ENCODE results near the gene DCLRE1B. TPM values are rescaled to one million over a fixed set of nuclear protein-coding genes. Genes with fewer than 3 reads are reported as not detected.

DCLRE1B gene
- polyA plus RNA-seq, 4 donors: 0.45 to 5.8 (median 3.2) TPM

- Histone ChIP-seq H3K4me1 (ENCODE audit: control insufficient read depth in 3 of 3, insufficient read depth in 2 of 3, low read depth in 1 of 3, low read length in 2 of 3) (peaks cover 5 to 14% (median 9%) of the 10 kb centered on the region in 3 donors), H3K27me3 (ENCODE audit: control insufficient read depth in 3 of 3, insufficient read depth in 3 of 3, low read length in 3 of 3) (no peaks in the 10 kb centered on the region), H3K4me3 (ENCODE audit: low read depth in 1 of 3, low read length in 3 of 3) (no peak overlapping the region), H3K9me3 (ENCODE audit: control insufficient read depth in 2 of 2, insufficient read depth in 1 of 2, low read depth in 1 of 2, low read length in 1 of 2) (no peaks in the 10 kb centered on the region), H3K36me3 (ENCODE audit: control insufficient read depth in 3 of 3, insufficient read depth in 2 of 3, low read depth in 1 of 3, low read length in 3 of 3) (peaks cover 0 to 15% (median 2%) of the 10 kb centered on the region in 3 donors), H3K27ac (ENCODE audit: low read depth in 1 of 3, low read length in 2 of 3) (no peak overlapping the region)
- FAIRE-seq (no peak), DNase-seq (no peak)
- WGBS, 3 donors: 94 to 98% (median 96%) methylated on average over 2 of the region's 2 CpGs
Observed at GRCh38 chr1:113951719-113952118, 46.6 kb downstream of the DCLRE1B start.

- Histone ChIP-seq H3K27me3 (ENCODE audit: control insufficient read depth in 3 of 3, insufficient read depth in 3 of 3, low read length in 3 of 3) (no peaks in the 10 kb centered on the region), H3K4me1 (ENCODE audit: control insufficient read depth in 3 of 3, insufficient read depth in 2 of 3, low read depth in 1 of 3, low read length in 2 of 3) (no peaks in the 10 kb centered on the region), H3K4me3 (ENCODE audit: low read depth in 1 of 3, low read length in 3 of 3) (no peak overlapping the region), H3K27ac (ENCODE audit: low read depth in 1 of 3, low read length in 2 of 3) (no peak overlapping the region), H3K36me3 (ENCODE audit: control insufficient read depth in 3 of 3, insufficient read depth in 2 of 3, low read depth in 1 of 3, low read length in 3 of 3) (peaks cover 6 to 13% (median 9%) of the 10 kb centered on the region in 3 donors), H3K9me3 (ENCODE audit: control insufficient read depth in 2 of 2, insufficient read depth in 1 of 2, low read depth in 1 of 2, low read length in 1 of 2) (no peaks in the 10 kb centered on the region)
- FAIRE-seq: no peak
- WGBS, 3 donors: 72 to 90% (median 85%) methylated on average over 1 of the region's 1 CpG
- no peak for DNase-seq
Observed at GRCh38 chr1:113957984-113958383, 52.9 kb downstream of the DCLRE1B start.

DNA sequence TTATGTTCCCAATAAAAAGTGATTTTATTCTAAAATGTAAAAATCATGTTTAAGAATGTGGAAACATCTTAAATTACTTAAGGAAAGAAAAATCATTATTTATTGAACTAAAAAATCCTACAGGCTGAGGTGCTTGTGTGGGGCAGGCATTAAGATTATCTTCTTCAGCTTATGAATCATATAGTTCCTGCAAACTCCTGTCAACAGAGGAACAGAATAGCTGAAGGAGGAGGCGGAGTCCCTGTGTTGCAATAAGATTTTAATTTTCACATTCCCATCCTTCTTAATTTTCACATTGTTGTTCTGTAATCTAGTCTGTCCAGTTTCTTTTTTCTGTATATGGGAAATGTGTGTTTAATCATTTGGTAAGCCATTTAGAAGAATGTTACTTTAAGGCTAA is 53.6 kb downstream of the DCLRE1B start:
- FAIRE-seq (no peak), DNase-seq (no peak)
- H3K4me1 ChIP-seq (ENCODE audit: control insufficient read depth in 3 of 3, insufficient read depth in 2 of 3, low read depth in 1 of 3, low read length in 2 of 3): no peaks in the 10 kb centered on the region
- H3K27ac ChIP-seq (ENCODE audit: low read depth in 1 of 3, low read length in 2 of 3): no peak overlapping the region
- H3K4me3 ChIP-seq (ENCODE audit: low read depth in 1 of 3, low read length in 3 of 3): no peak overlapping the region
- H3K27me3 ChIP-seq (ENCODE audit: control insufficient read depth in 3 of 3, insufficient read depth in 3 of 3, low read length in 3 of 3): no peaks in the 10 kb centered on the region
- 94 to 100% (median 100%) methylated on average over 1 of the region's 1 CpG for WGBS, 3 donors
- H3K9me3 ChIP-seq (ENCODE audit: control insufficient read depth in 2 of 2, insufficient read depth in 1 of 2, low read depth in 1 of 2, low read length in 1 of 2): no peaks in the 10 kb centered on the region
- peaks cover 9 to 13% (median 12%) of the 10 kb centered on the region in 3 donors for H3K36me3 ChIP-seq (ENCODE audit: control insufficient read depth in 3 of 3, insufficient read depth in 2 of 3, low read depth in 1 of 3, low read length in 3 of 3)

- DNase-seq (no peak), FAIRE-seq (no peak)
- Histone ChIP-seq H3K4me1 (ENCODE audit: control insufficient read depth in 3 of 3, insufficient read depth in 2 of 3, low read depth in 1 of 3, low read length in 2 of 3) (no peaks in the 10 kb centered on the region), H3K9me3 (ENCODE audit: control insufficient read depth in 2 of 2, insufficient read depth in 1 of 2, low read depth in 1 of 2, low read length in 1 of 2) (no peaks in the 10 kb centered on the region), H3K27me3 (ENCODE audit: control insufficient read depth in 3 of 3, insufficient read depth in 3 of 3, low read length in 3 of 3) (no peaks in the 10 kb centered on the region), H3K27ac (ENCODE audit: low read depth in 1 of 3, low read length in 2 of 3) (no peak overlapping the region), H3K36me3 (ENCODE audit: control insufficient read depth in 3 of 3, insufficient read depth in 2 of 3, low read depth in 1 of 3, low read length in 3 of 3) (peaks cover 8 to 14% (median 13%) of the 10 kb centered on the region in 3 donors), H3K4me3 (ENCODE audit: low read depth in 1 of 3, low read length in 3 of 3) (no peak overlapping the region)
- 90 to 96% (median 91%) methylated on average over 12 of the region's 12 CpGs for WGBS, 3 donors
Observed at GRCh38 chr1:113963281-113963906, 58.3 kb downstream of the DCLRE1B start.

Other genes starting within 250 kb of the DCLRE1B start
- 1 to 10 TPM in 3 of 4 donors, under 1 TPM in 1; 0.67 to 6.7 (median 3.9) TPM for gene PHTF1, start 145.8 kb upstream of the DCLRE1B start, polyA plus RNA-seq
- gene RSBN1, start 92.8 kb upstream of the DCLRE1B start, polyA plus RNA-seq: 10 to 100 TPM in 1 of 4 donors, 1 to 10 TPM in 3; 4.7 to 19.5 (median 6.1) TPM
- 10 to 100 TPM in 2 of 4 donors, 1 to 10 TPM in 2; 2.0 to 20.1 (median 8.4) TPM for gene PTPN22, start 33.6 kb upstream of the DCLRE1B start, polyA plus RNA-seq
- gene BCL2L15, start 17.7 kb upstream of the DCLRE1B start, polyA plus RNA-seq: 100 to 1,000 TPM in 2 of 4 donors, 10 to 100 TPM in 2; 14.8 to 214 (median 132) TPM
- 10 to 100 TPM; 12.4 to 33.8 (median 15.0) TPM for gene AP4B1, start 527 bp upstream of the DCLRE1B start, polyA plus RNA-seq
- gene HIPK1, start 24.0 kb downstream of the DCLRE1B start, polyA plus RNA-seq: 10 to 100 TPM in 3 of 4 donors, 1 to 10 TPM in 1; 9.5 to 30.0 (median 10.8) TPM
- 10 to 100 TPM in 2 of 4 donors, 1 to 10 TPM in 2; 2.2 to 34.1 (median 12.5) TPM for gene OLFML3, start 74.1 kb downstream of the DCLRE1B start, polyA plus RNA-seq
- gene SYT6, start 248.5 kb downstream of the DCLRE1B start, polyA plus RNA-seq: under 1 TPM in 3 of 4 donors, not detected in 1; 0.04 to 0.54 (median 0.18) TPM